ENCODE measurements around the gene NUDT17. TPM values are rescaled to one million over a fixed set of nuclear protein-coding genes. Genes with fewer than 3 reads are reported as not detected.
A peak's percentile ranks its signal among the peaks of the same experiment; 100 is the strongest.

NUDT17 gene
- total RNA-seq, 1 experiment from 2014 or later, result 3.0 TPM

GRCh38 chr1:145891587-145892485 lies 46.4 kb downstream of the NUDT17 start:
- H3K9me2 ChIP-seq (replicated peaks; ENCODE audit: low read length), result no peaks in the 10 kb centered on the region
- ATAC-seq (peak; percentile 92), DNase-seq (peak; percentile 100)
- intact Hi-C loops (cut with micrococcal nuclease), result loop anchor here (1.0 kb wide), 7 partner anchors 18 to 121 kb away; partner anchors contain the start of genes ANKRD34A, ITGA10, LIX1L and NUDT17
- no peaks in the 10 kb centered on the region for H3K79me2 ChIP-seq (ENCODE audit: low read length)
- peak overlapping the region; percentile 95 for H3K27ac ChIP-seq (ENCODE audit: low read length)
- BruUV-seq (replicated peaks), result TSS peak; percentile 41
- H3K4me3 ChIP-seq (ENCODE audit: low read length), result peak overlapping the region; percentile 50
- H3F3A ChIP-seq (ENCODE audit: low read length, unreplicated experiment), result peaks cover 10% of the 10 kb centered on the region
- ChIA-PET CTCF (interaction anchor here (0.5 to 2.4 kb wide), 17 partner anchors 17 to 145 kb away, joined by 3 to 35 read pairs (median 6); partner anchors contain the start of genes ANKRD34A, ITGA10, LIX1L and NUDT17), POLR2A (ENCODE audit: unreplicated experiment) (interaction anchor here (0.6 to 1.5 kb wide), 6 partner anchors 16 to 36 kb away, joined by 3 to 6 read pairs (median 4); partner anchors contain the start of gene RBM8A)
- H2AFZ ChIP-seq (ENCODE audit: low read length), result peak overlapping the region; percentile 48
- H4K20me1 ChIP-seq (ENCODE audit: low read length), result no peaks in the 10 kb centered on the region
- TF ChIP-seq EZH2phosphoT487 (IDR thresholded peaks at IDR 0.05; ENCODE audit: borderline replicate concordance, low read length) (no peak), CTCF (conservative IDR thresholded peaks at IDR 0.05; ENCODE audit: low read depth, low read length) (peak; percentile 100)
- no peaks in the 10 kb centered on the region for H3K9me3 ChIP-seq (ENCODE audit: low read length)
- peak overlapping the region; percentile 75 for H3K9ac ChIP-seq (ENCODE audit: low read length)
- peak overlapping the region; percentile 82 for H3K4me2 ChIP-seq (ENCODE audit: low read length)
- H3K36me3 ChIP-seq (ENCODE audit: low read depth, low read length), result no peaks in the 10 kb centered on the region
- no peaks in the 10 kb centered on the region for H3K27me3 ChIP-seq (ENCODE audit: low read length)
- H3K4me1 ChIP-seq (ENCODE audit: insufficient read depth, low read length), result peaks cover 44% of the 10 kb centered on the region

GRCh38 chr1:145892486-145893087 lies 47.2 kb downstream of the NUDT17 start:
- H4K20me1 ChIP-seq (ENCODE audit: low read length), result no peaks in the 10 kb centered on the region
- TF ChIP-seq EZH2 (IDR thresholded peaks at IDR 0.05; ENCODE audit: low read length, unreplicated experiment) (no peak), CTCF (conservative IDR thresholded peaks at IDR 0.05; ENCODE audit: low read depth, low read length) (no peak), EZH2phosphoT487 (IDR thresholded peaks at IDR 0.05; ENCODE audit: borderline replicate concordance, low read length) (no peak)
- ATAC-seq (peak; percentile 7), DNase-seq (peak; percentile 50)
- peaks cover 41% of the 10 kb centered on the region for H3K4me1 ChIP-seq (ENCODE audit: insufficient read depth, low read length)
- no peaks in the 10 kb centered on the region for H3K27me3 ChIP-seq (ENCODE audit: low read length)
- no peaks in the 10 kb centered on the region for H3K79me2 ChIP-seq (ENCODE audit: low read length)
- H3K9me2 ChIP-seq (replicated peaks; ENCODE audit: low read length), result no peaks in the 10 kb centered on the region
- peak overlapping the region; percentile 74 for H3K9ac ChIP-seq (ENCODE audit: low read length)
- H3K4me3 ChIP-seq (ENCODE audit: low read length), result peak overlapping the region; percentile 44
- no peaks in the 10 kb centered on the region for H3K9me3 ChIP-seq (ENCODE audit: low read length)
- no peaks in the 10 kb centered on the region for H3K36me3 ChIP-seq (ENCODE audit: low read depth, low read length)
- ChIA-PET POLR2A (ENCODE audit: unreplicated experiment) (interaction anchor here (0.6 to 1.5 kb wide), 6 partner anchors 15 to 35 kb away, joined by 3 to 6 read pairs (median 4); partner anchors contain the start of gene RBM8A), CTCF (interaction anchor here (0.6 to 2.4 kb wide), 10 partner anchors 16 to 145 kb away, joined by 4 to 35 read pairs (median 8); partner anchors contain the start of genes ANKRD34A, ITGA10, NUDT17 and PIAS3)
- peak overlapping the region; percentile 75 for H3K4me2 ChIP-seq (ENCODE audit: low read length)
- intact Hi-C loops (cut with micrococcal nuclease), result loop anchor here (1.0 kb wide), 5 partner anchors 18 to 121 kb away; partner anchors contain the start of genes ITGA10, LIX1L and PIAS3
- peak overlapping the region; percentile 14; the same call in 1 of the 2 replicates for H2AFZ ChIP-seq (ENCODE audit: low read length)
- H3K27ac ChIP-seq (ENCODE audit: low read length), result peak overlapping the region; percentile 95
- peaks cover 10% of the 10 kb centered on the region for H3F3A ChIP-seq (ENCODE audit: low read length, unreplicated experiment)
- TSS peak; percentile 96 for BruUV-seq (replicated peaks)
